Neural crest cell (in vitro differentiated cells): ENCODE measurements around the gene MYOM1. TPM values are rescaled to one million over a fixed set of nuclear protein-coding genes. Genes with fewer than 3 reads are reported as not detected.

Experiments used
- DNase-seq: peaks from one replicate; pipeline ENCODE4 v3.0.0; 2021; ENCODE audit warnings: low read depth, mixed read lengths, low spot score
- H3K27ac Mint-ChIP-seq: one replicate; pipeline ENCODE4 v1.8.0; 2021; ENCODE audit warnings: mild to moderate bottlenecking, mixed read lengths; ENCODE audit not compliant: unreplicated experiment
- H3K27me3 Mint-ChIP-seq: 2 replicates; pipeline ENCODE4 v1.8.0; 2021; ENCODE audit warnings: low read depth, mild to moderate bottlenecking, mixed read lengths
- H3K36me3 Mint-ChIP-seq: 2 replicates; pipeline ENCODE4 v1.8.0; 2021; ENCODE audit warnings: low read depth, mild to moderate bottlenecking, mixed read lengths
- H3K4me1 Mint-ChIP-seq: 2 replicates; pipeline ENCODE4 v1.8.0; 2021; ENCODE audit warnings: mixed read lengths
- H3K4me3 Mint-ChIP-seq: one replicate; pipeline ENCODE4 v1.8.0; 2021; ENCODE audit warnings: mild to moderate bottlenecking, mixed read lengths
- H3K9me3 Mint-ChIP-seq: 2 replicates; pipeline ENCODE4 v1.8.0; 2021; ENCODE audit warnings: mixed read lengths
- total RNA-seq: library from RNA; stranded (reverse); gene quantifications from 2 replicates; pipeline ENCODE4 v1.2.1, GENCODE V29; 2021
- TF ChIP-seq, protein P1 (sequence below): fragments of 200-600 bp; sonication (generic); conservative IDR thresholded peaks from 2 replicates; pipeline ENCODE4 v1.5.0; 2021; ENCODE audit warnings: antibody characterized with exemption, mild to moderate bottlenecking

MYOM1 gene
- total RNA-seq, 1 donor from 2014 or later: 0.89 TPM

DNA sequence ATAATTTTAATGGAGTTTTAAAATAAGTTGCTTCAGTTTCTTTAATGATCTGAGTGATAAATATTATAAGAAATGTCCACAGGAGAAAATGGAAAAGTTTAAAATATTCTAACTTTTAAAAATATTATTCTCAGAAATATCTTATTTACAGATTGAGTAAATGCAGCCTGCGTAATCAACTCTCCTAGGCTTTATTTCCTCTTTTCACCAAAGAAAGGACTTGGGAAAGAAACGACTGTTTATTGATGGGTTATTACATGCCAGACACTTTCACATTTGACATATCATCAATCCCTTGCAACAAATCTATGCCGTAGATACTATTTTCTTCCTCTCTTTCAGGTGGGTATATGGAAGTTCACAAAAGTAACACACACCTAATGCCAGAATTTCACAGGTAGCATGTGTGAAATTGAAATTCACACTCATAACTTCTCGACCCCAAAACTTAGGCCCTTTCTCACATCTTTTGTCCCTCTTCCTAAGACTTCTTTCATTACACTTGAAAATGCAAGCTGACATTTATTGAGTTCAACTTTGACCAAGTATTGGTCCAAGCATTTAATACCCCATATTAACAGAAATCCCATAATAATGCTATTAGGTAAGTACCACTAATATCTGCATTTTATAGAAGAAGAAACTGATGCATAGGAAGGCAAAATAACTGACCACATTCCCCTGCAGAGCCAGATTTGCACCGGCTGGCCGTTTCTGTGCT is 49.2 kb downstream of the MYOM1 start:
- TF ChIP-seq, protein P1, sequence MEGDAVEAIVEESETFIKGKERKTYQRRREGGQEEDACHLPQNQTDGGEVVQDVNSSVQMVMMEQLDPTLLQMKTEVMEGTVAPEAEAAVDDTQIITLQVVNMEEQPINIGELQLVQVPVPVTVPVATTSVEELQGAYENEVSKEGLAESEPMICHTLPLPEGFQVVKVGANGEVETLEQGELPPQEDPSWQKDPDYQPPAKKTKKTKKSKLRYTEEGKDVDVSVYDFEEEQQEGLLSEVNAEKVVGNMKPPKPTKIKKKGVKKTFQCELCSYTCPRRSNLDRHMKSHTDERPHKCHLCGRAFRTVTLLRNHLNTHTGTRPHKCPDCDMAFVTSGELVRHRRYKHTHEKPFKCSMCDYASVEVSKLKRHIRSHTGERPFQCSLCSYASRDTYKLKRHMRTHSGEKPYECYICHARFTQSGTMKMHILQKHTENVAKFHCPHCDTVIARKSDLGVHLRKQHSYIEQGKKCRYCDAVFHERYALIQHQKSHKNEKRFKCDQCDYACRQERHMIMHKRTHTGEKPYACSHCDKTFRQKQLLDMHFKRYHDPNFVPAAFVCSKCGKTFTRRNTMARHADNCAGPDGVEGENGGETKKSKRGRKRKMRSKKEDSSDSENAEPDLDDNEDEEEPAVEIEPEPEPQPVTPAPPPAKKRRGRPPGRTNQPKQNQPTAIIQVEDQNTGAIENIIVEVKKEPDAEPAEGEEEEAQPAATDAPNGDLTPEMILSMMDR: no peak
- Mint-ChIP-seq H3K27me3 (no peaks in the 10 kb centered on the region), H3K36me3 (no peaks in the 10 kb centered on the region)

DNA sequence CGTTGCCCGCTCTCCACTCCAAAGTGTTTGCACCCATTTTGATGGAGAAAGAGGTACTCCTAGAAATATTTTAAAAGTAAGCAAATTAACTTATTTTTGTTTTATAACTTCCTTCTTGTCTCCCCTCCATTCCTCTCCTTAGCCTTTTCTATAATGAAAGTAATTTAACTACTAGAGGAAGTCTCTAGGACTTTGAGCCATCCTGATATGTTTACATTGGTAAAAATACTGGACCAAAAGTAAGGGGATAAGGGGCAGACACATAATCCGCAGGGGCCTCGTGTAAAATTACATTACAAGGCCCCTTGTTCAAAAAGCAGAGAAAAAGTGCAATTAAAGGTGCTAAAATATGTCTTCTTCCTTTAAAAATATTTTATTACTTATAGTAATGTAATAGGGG is 55.4 kb downstream of the MYOM1 start:
- no peak for DNase-seq
- no peak overlapping the region for H3K27ac Mint-ChIP-seq
- H3K36me3 Mint-ChIP-seq: no peaks in the 10 kb centered on the region
- H3K4me1 Mint-ChIP-seq: no peaks in the 10 kb centered on the region
- H3K9me3 Mint-ChIP-seq: no peaks in the 10 kb centered on the region
- no peak overlapping the region for H3K4me3 Mint-ChIP-seq
- no peaks in the 10 kb centered on the region for H3K27me3 Mint-ChIP-seq
- TF ChIP-seq, protein P1: no peak

More for the DNA sequence above, 49.2 kb downstream of the MYOM1 start:
- H3K4me1 Mint-ChIP-seq: no peaks in the 10 kb centered on the region
- H3K9me3 Mint-ChIP-seq: no peaks in the 10 kb centered on the region
- no peak for DNase-seq
- H3K27ac Mint-ChIP-seq: no peak overlapping the region
- no peak overlapping the region for H3K4me3 Mint-ChIP-seq

DNA sequence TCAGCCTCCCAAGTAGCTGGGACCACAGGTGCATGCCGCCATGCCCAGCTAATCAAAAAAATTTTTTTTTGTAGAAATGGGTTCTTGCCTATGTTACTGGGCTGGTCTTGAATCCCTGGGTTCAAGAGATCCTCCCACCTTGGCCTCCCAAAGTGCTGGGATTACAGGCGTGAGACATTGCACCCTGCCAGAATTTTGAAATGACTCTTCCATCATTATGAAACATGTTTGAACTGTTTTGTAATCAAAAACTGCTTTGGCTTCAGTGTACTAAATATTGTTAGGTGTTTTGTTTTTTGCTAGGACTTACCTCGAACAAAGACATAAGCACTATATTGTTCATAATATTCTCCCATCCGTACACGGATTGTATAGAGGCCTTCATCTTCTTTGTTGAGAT is 55.8 kb downstream of the MYOM1 start:
- Mint-ChIP-seq H3K36me3 (no peaks in the 10 kb centered on the region), H3K9me3 (no peaks in the 10 kb centered on the region), H3K4me3 (no peak overlapping the region), H3K4me1 (no peaks in the 10 kb centered on the region), H3K27ac (no peak overlapping the region), H3K27me3 (no peaks in the 10 kb centered on the region)
- TF ChIP-seq, protein P1: no peak
- no peak for DNase-seq

DNA sequence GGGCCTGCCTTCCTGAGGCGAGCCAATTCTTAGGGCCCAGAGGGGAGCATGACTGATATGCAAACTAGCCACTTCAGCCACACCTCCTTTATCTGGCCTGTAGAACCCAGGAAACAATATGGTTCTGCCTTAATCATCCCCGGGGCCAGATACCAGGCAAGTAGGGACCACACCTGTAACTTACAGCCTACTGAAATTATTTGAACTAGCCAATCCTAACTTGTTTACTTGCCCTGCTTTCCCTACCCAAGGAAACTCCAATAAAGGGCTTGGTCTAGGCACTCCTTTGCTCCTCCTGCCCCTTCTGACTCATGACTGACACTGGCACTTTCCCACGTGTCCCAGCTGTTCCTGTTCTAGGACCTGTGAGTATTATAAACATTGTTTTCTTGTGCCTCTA is 57.6 kb downstream of the MYOM1 start:
- no peak for DNase-seq
- H3K9me3 Mint-ChIP-seq: no peaks in the 10 kb centered on the region
- no peaks in the 10 kb centered on the region for H3K4me1 Mint-ChIP-seq
- no peak overlapping the region for H3K27ac Mint-ChIP-seq
- H3K36me3 Mint-ChIP-seq: no peaks in the 10 kb centered on the region
- H3K27me3 Mint-ChIP-seq: no peaks in the 10 kb centered on the region
- TF ChIP-seq, protein P1: no peak
- no peak overlapping the region for H3K4me3 Mint-ChIP-seq

DNA sequence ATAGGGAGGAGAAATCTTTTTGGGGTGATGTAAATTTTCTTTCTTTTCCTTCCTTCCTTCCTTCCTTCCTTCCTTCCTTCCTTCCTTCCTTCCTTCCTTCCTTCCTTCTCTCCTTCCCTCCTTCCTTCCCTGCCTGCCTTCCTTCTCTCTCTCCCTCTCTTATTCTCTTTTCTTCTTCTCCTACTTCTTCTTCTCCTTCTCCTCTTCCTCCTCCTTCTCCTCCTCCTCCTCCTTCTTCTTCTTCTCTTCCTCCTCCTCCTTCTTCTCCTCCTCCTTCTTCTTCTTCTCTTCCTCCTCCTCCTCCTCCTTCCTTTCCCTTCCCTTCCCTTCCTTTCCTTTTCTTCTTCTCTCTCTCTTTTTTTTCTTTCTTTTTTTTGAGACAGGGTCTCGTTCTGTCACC is 59.9 kb downstream of the MYOM1 start:
- H3K27ac Mint-ChIP-seq: peak overlapping the region; percentile 27
- TF ChIP-seq, protein P1: no peak
- no peaks in the 10 kb centered on the region for H3K9me3 Mint-ChIP-seq
- H3K27me3 Mint-ChIP-seq: no peaks in the 10 kb centered on the region
- peaks cover 5% of the 10 kb centered on the region for H3K4me1 Mint-ChIP-seq
- H3K36me3 Mint-ChIP-seq: no peaks in the 10 kb centered on the region
- no peak overlapping the region for H3K4me3 Mint-ChIP-seq
- no peak for DNase-seq
